Measurements from ENCODE around the gene PTGES3L.
A peak's percentile ranks its signal among the peaks of the same experiment; 100 is the strongest.

The PTGES3L gene

GRCh38 chr17:42979511-42980273, at the start of gene PTGES3L:
Gene PTGES3L (minus strand): TSS chr17:42980080. CDS start chr17:42980053, 27 bp downstream.
- peak; percentile 66 for DNase-seq

GRCh38 chr17:43028221-43028861, 48.5 kb upstream of the PTGES3L start:
- no peak for DNase-seq

GRCh38 chr17:43027091-43028032, 47.5 kb upstream of the PTGES3L start:
- no peak for DNase-seq

- no peak for DNase-seq
Measured at GRCh38 chr17:43026595-43026994, 46.7 kb upstream of the PTGES3L start.

GRCh38 chr17:43025766-43026537, 46.1 kb upstream of the PTGES3L start:
- DNase-seq, result no peak

- no peak for DNase-seq
Measured at GRCh38 chr17:43025290-43025657, 45.4 kb upstream of the PTGES3L start.

- peak; percentile 96 for DNase-seq
Measured at GRCh38 chr17:43024407-43025289, 44.8 kb upstream of the PTGES3L start, which contains the start of gene RND2. Gene RND2 (plus strand): TSS chr17:43025231. CDS start chr17:43025348, 117 bp downstream.

- DNase-seq, result peak; percentile 88
Measured at GRCh38 chr17:43021741-43022512, 42.0 kb upstream of the PTGES3L start, which contains the start of gene VAT1. Gene VAT1 (minus strand): TSS chr17:43022385. CDS start chr17:43022322, 63 bp downstream.

- DNase-seq, result peak; percentile 78
Measured at GRCh38 chr17:43020789-43021740, 41.2 kb upstream of the PTGES3L start.

GRCh38 chr17:43020030-43020621, 40.2 kb upstream of the PTGES3L start:
- peak; percentile 50 for DNase-seq

- no peak for DNase-seq
Measured at GRCh38 chr17:43019418-43019817, 39.5 kb upstream of the PTGES3L start.

- no peak for DNase-seq
Measured at GRCh38 chr17:43018932-43019331, 39.1 kb upstream of the PTGES3L start.

GRCh38 chr17:43018008-43018853, 38.4 kb upstream of the PTGES3L start:
- no peak for DNase-seq

- DNase-seq, result no peak
Measured at GRCh38 chr17:43016216-43016615, 36.3 kb upstream of the PTGES3L start.

- no peak for DNase-seq
Measured at GRCh38 chr17:43015579-43015978, 35.7 kb upstream of the PTGES3L start.

GRCh38 chr17:43014649-43015542, 35.0 kb upstream of the PTGES3L start:
- DNase-seq, result no peak
